Immature natural killer cell (primary cell): Measurements from ENCODE around the gene CCDC6. TPM values are rescaled to one million over a fixed set of nuclear protein-coding genes. Genes with fewer than 3 reads are reported as not detected.
"Not testable (repeated sequence)": the region's sequence is repeated elsewhere in the genome, so short reads cannot be mapped to it uniquely, and the experiment has no call there.

ENCODE experiments used
- DNase-seq, 3 donors: peaks; one replicate each; pipeline ENCODE4 v3.0.0; 2022; ENCODE audit warnings: mixed read lengths in 1 of 3
- H3K27ac Mint-ChIP-seq, 6 donors: one replicate each; pipeline ENCODE4 v1.8.0; 2020; ENCODE audit warnings: mixed read lengths in 6 of 6, mild to moderate bottlenecking in 5 of 6, inconsistent platforms in 4 of 6, moderate library complexity in 3 of 6
- H3K27me3 Mint-ChIP-seq, 3 donors: one replicate each; pipeline ENCODE4 v1.8.0; 2020 to 2021; ENCODE audit warnings: low read depth in 3 of 3, mild to moderate bottlenecking in 3 of 3, mixed read lengths in 3 of 3, moderate library complexity in 3 of 3, inconsistent platforms in 1 of 3
- H3K36me3 Mint-ChIP-seq, 3 donors: one replicate each; pipeline ENCODE4 v1.8.0; 2020; ENCODE audit warnings: mixed read lengths in 3 of 3, inconsistent platforms in 2 of 3, mild to moderate bottlenecking in 2 of 3
- H3K4me1 Mint-ChIP-seq, 2 donors: one replicate each; pipeline ENCODE4 v1.8.0; 2020; ENCODE audit warnings: inconsistent platforms in 2 of 2, mild to moderate bottlenecking in 2 of 2, mixed read lengths in 2 of 2, moderate library complexity in 1 of 2
- H3K4me3 Mint-ChIP-seq, 5 donors: one replicate each; pipeline ENCODE4 v1.8.0; 2020; ENCODE audit warnings: mild to moderate bottlenecking in 5 of 5, mixed read lengths in 5 of 5, inconsistent platforms in 3 of 5, moderate library complexity in 3 of 5
- H3K9me3 Mint-ChIP-seq, 6 donors: one replicate each; pipeline ENCODE4 v1.8.0; 2020; ENCODE audit warnings: mild to moderate bottlenecking in 6 of 6, mixed read lengths in 6 of 6, inconsistent platforms in 4 of 6, moderate library complexity in 3 of 6
- polyA plus RNA-seq, 3 donors: library from polyadenylated mRNA; unstranded; fragments of 300-500 nt; fragmentation: Illumina TruSeq; gene quantifications; one replicate each; pipeline ENCODE4 v1.2.3, GENCODE V29; 2021

The CCDC6 gene
- polyA plus RNA-seq, 3 donors from 2014 or later, result 1.6 to 3.5 (median 1.8) TPM

GRCh38 chr10:59801171-59801570 is 105.2 kb downstream of the CCDC6 start:
- peaks cover 3 to 22% of the 10 kb centered on the region in 2 donors for H3K4me1 Mint-ChIP-seq
- H3K4me3 Mint-ChIP-seq, result no peak overlapping the region
- H3K9me3 Mint-ChIP-seq, result no peaks in the 10 kb centered on the region
- DNase-seq, result no peak
- peaks cover 16 to 35% (median 29%) of the 10 kb centered on the region in 3 donors for H3K36me3 Mint-ChIP-seq
- H3K27me3 Mint-ChIP-seq, result peaks cover 0 to 2% (median 2%) of the 10 kb centered on the region in 3 donors
- peak overlapping the region in 1 of 6 donors; percentile 2 for H3K27ac Mint-ChIP-seq

- Mint-ChIP-seq H3K4me3 (no peak overlapping the region), H3K4me1 (peaks cover 4 to 32% of the 10 kb centered on the region in 2 donors), H3K9me3 (no peaks in the 10 kb centered on the region), H3K27me3 (peaks cover 0 to 2% (median 2%) of the 10 kb centered on the region in 3 donors), H3K36me3 (peaks cover 30 to 44% (median 31%) of the 10 kb centered on the region in 3 donors), H3K27ac (peak overlapping the region in 2 of 6 donors; percentile 30 to 42)
- DNase-seq, result no peak
Measured at GRCh38 chr10:59799421-59799820, 106.9 kb downstream of the CCDC6 start.

GRCh38 chr10:59793919-59794318 is 112.4 kb downstream of the CCDC6 start:
- Mint-ChIP-seq H3K4me3 (no peak overlapping the region), H3K36me3 (peaks cover 36 to 57% (median 56%) of the 10 kb centered on the region in 3 donors), H3K27ac (no peak overlapping the region), H3K9me3 (no peaks in the 10 kb centered on the region), H3K27me3 (no peaks in the 10 kb centered on the region), H3K4me1 (peaks cover 1 to 16% of the 10 kb centered on the region in 2 donors)
- no peak for DNase-seq

- no peak for DNase-seq
- Mint-ChIP-seq H3K4me3 (no peak overlapping the region), H3K27ac (no peak overlapping the region), H3K27me3 (no peaks in the 10 kb centered on the region), H3K4me1 (peaks cover 1 to 16% of the 10 kb centered on the region in 2 donors), H3K36me3 (peaks cover 36 to 57% (median 56%) of the 10 kb centered on the region in 3 donors), H3K9me3 (no peaks in the 10 kb centered on the region)
Measured at GRCh38 chr10:59792812-59793211, 113.5 kb downstream of the CCDC6 start.

GRCh38 chr10:59791601-59792000 is 114.8 kb downstream of the CCDC6 start:
- H3K4me1 Mint-ChIP-seq, result peaks cover 1 to 10% of the 10 kb centered on the region in 2 donors
- H3K9me3 Mint-ChIP-seq, result no peaks in the 10 kb centered on the region
- peaks cover 32 to 49% (median 48%) of the 10 kb centered on the region in 3 donors for H3K36me3 Mint-ChIP-seq
- H3K27me3 Mint-ChIP-seq, result no peaks in the 10 kb centered on the region
- no peak for DNase-seq
- no peak overlapping the region for H3K4me3 Mint-ChIP-seq
- H3K27ac Mint-ChIP-seq, result peak overlapping the region in 1 of 6 donors; percentile 4

GRCh38 chr10:59790080-59790479 is 116.3 kb downstream of the CCDC6 start:
- not testable (repeated sequence) for H3K4me1 Mint-ChIP-seq, DNase-seq, H3K4me3 Mint-ChIP-seq, H3K27ac Mint-ChIP-seq, H3K9me3 Mint-ChIP-seq, H3K27me3 Mint-ChIP-seq
- H3K36me3 Mint-ChIP-seq, result peaks cover 31 to 37% (median 37%) of the 10 kb centered on the region in 3 donors

GRCh38 chr10:59788914-59789313 is 117.4 kb downstream of the CCDC6 start:
- not testable (repeated sequence) for H3K27ac Mint-ChIP-seq, DNase-seq, H3K4me3 Mint-ChIP-seq, H3K9me3 Mint-ChIP-seq, H3K4me1 Mint-ChIP-seq, H3K27me3 Mint-ChIP-seq
- peaks cover 19 to 26% (median 26%) of the 10 kb centered on the region in 3 donors for H3K36me3 Mint-ChIP-seq

GRCh38 chr10:59787032-59787431 is 119.3 kb downstream of the CCDC6 start:
- not testable (repeated sequence) for H3K9me3 Mint-ChIP-seq, H3K27me3 Mint-ChIP-seq, H3K4me1 Mint-ChIP-seq, H3K27ac Mint-ChIP-seq, H3K36me3 Mint-ChIP-seq, DNase-seq, H3K4me3 Mint-ChIP-seq

GRCh38 chr10:59785476-59785875 is 120.9 kb downstream of the CCDC6 start:
- not testable (repeated sequence) for DNase-seq, H3K27ac Mint-ChIP-seq, H3K27me3 Mint-ChIP-seq, H3K36me3 Mint-ChIP-seq, H3K9me3 Mint-ChIP-seq, H3K4me3 Mint-ChIP-seq, H3K4me1 Mint-ChIP-seq

GRCh38 chr10:59781511-59781910 is 124.8 kb downstream of the CCDC6 start:
- H3K4me3 Mint-ChIP-seq, result no peak overlapping the region
- no peaks in the 10 kb centered on the region for H3K4me1 Mint-ChIP-seq
- H3K36me3 Mint-ChIP-seq, result peaks cover 0 to 3% (median 0%) of the 10 kb centered on the region in 3 donors
- DNase-seq, result no peak
- H3K9me3 Mint-ChIP-seq, result peaks cover 0 to 1% (median 0%) of the 10 kb centered on the region in 6 donors
- H3K27me3 Mint-ChIP-seq, result peaks cover 2 to 4% (median 3%) of the 10 kb centered on the region in 3 donors
- H3K27ac Mint-ChIP-seq, result no peak overlapping the region

GRCh38 chr10:59779756-59780533 is 126.4 kb downstream of the CCDC6 start:
- peaks cover 3 to 4% (median 3%) of the 10 kb centered on the region in 3 donors for H3K27me3 Mint-ChIP-seq
- no peak for DNase-seq
- no peak overlapping the region for H3K27ac Mint-ChIP-seq
- no peak overlapping the region for H3K4me3 Mint-ChIP-seq
- no peaks in the 10 kb centered on the region for H3K36me3 Mint-ChIP-seq
- H3K9me3 Mint-ChIP-seq, result peaks cover 0 to 1% (median 0%) of the 10 kb centered on the region in 6 donors
- no peaks in the 10 kb centered on the region for H3K4me1 Mint-ChIP-seq

- no peaks in the 10 kb centered on the region for H3K4me1 Mint-ChIP-seq
- H3K27ac Mint-ChIP-seq, result no peak overlapping the region
- no peak for DNase-seq
- H3K36me3 Mint-ChIP-seq, result no peaks in the 10 kb centered on the region
- H3K9me3 Mint-ChIP-seq, result no peaks in the 10 kb centered on the region
- H3K27me3 Mint-ChIP-seq, result peaks cover 2 to 6% (median 5%) of the 10 kb centered on the region in 3 donors
- no peak overlapping the region for H3K4me3 Mint-ChIP-seq
Measured at GRCh38 chr10:59774451-59774850, 131.9 kb downstream of the CCDC6 start.

- Mint-ChIP-seq H3K27ac (no peak overlapping the region), H3K4me1 (no peaks in the 10 kb centered on the region), H3K4me3 (no peak overlapping the region), H3K9me3 (no peaks in the 10 kb centered on the region), H3K36me3 (no peaks in the 10 kb centered on the region), H3K27me3 (peaks cover under 1 to 4% (median 2%) of the 10 kb centered on the region in 3 donors)
- DNase-seq, result no peak
Measured at GRCh38 chr10:59773088-59773487, 133.3 kb downstream of the CCDC6 start.

- Mint-ChIP-seq H3K27ac (peak overlapping the region in 1 of 6 donors; percentile 23), H3K9me3 (peaks cover 0 to 1% (median 0%) of the 10 kb centered on the region in 6 donors), H3K4me3 (no peak overlapping the region), H3K27me3 (peaks cover 0 to 4% (median 3%) of the 10 kb centered on the region in 3 donors), H3K36me3 (no peaks in the 10 kb centered on the region), H3K4me1 (no peaks in the 10 kb centered on the region)
- no peak for DNase-seq
Measured at GRCh38 chr10:59771162-59771807, 135.1 kb downstream of the CCDC6 start.
